Right atrium auricular region (tissue), 2 donors: ENCODE results near the gene PLPPR1. TPM values are rescaled to one million over a fixed set of nuclear protein-coding genes. Genes with fewer than 3 reads are reported as not detected.
"Not testable (repeated sequence)": the region's sequence is repeated elsewhere in the genome, so short reads cannot be mapped to it uniquely, and the experiment has no call there.

Experiments used
- DNase-seq: peaks from one replicate; pipeline ENCODE4 v3.0.0-alpha.2; 2019; ENCODE audit warnings: low spot score
- H3K27ac ChIP-seq, 2 donors: fragments of 200-600 bp; sonication (generic); 1 replicate in 1 of 2; 2 replicates in 1 of 2; pipeline ENCODE4 v1.5.1; 2016 to 2019
- H3K27me3 ChIP-seq, 2 donors: fragments of 200-600 bp; sonication (generic); one replicate each; pipeline versions ENCODE4 v1.5.1 to v1.6.0; 2017 to 2019
- H3K36me3 ChIP-seq: fragments of 200-600 bp; sonication (generic); one replicate; pipeline ENCODE4 v1.5.1; 2016
- H3K4me1 ChIP-seq, 2 donors: fragments of 200-600 bp; sonication (generic); one replicate each; pipeline versions ENCODE4 v1.5.1 to v1.6.0; 2017 to 2019
- H3K4me3 ChIP-seq, 2 donors: fragments of 200-600 bp; sonication (generic); 1 replicate in 1 of 2; 2 replicates in 1 of 2; pipeline ENCODE4 v1.5.1; 2017 to 2019; ENCODE audit warnings: mild to moderate bottlenecking in 1 of 2, moderate library complexity in 1 of 2
- H3K9me3 ChIP-seq, 2 donors: fragments of 200-600 bp; sonication (generic); one replicate each; pipeline ENCODE4 v1.5.1; 2019
- CTCF ChIP-seq, 2 donors: fragments of 200-600 bp; sonication (generic); IDR thresholded peaks; one replicate each; pipeline ENCODE4 v1.5.1; 2019; ENCODE audit warnings: antibody characterized with exemption in 2 of 2
- total RNA-seq, 2 donors: library from RNA; depleted of rRNA; stranded (reverse); fragments of >200 nt; gene quantifications; one replicate each; pipeline ENCODE4 v1.1.0, GENCODE V29; 2016

PLPPR1 gene
- total RNA-seq, 2 donors from 2014 or later = not detected

GRCh38 chr9:101126556-101126955, 98.0 kb downstream of the PLPPR1 start:
- Histone ChIP-seq H3K4me3 (no peak overlapping the region), H3K36me3 (no peaks in the 10 kb centered on the region), H3K9me3 (peaks cover 0 to 21% of the 10 kb centered on the region in 2 donors), H3K27ac (no peak overlapping the region), H3K27me3 (no peaks in the 10 kb centered on the region), H3K4me1 (no peaks in the 10 kb centered on the region)
- TF ChIP-seq CTCF (IDR thresholded peaks at IDR 0.05) = no peak
- DNase-seq = no peak

GRCh38 chr9:101127369-101127768, 98.8 kb downstream of the PLPPR1 start:
- H3K36me3 ChIP-seq, H3K27me3 ChIP-seq, H3K4me3 ChIP-seq, DNase-seq, H3K4me1 ChIP-seq, H3K27ac ChIP-seq: not testable (repeated sequence)
- H3K9me3 ChIP-seq = peaks cover 0 to 21% of the 10 kb centered on the region in 2 donors

- no peak for TF ChIP-seq CTCF (IDR thresholded peaks at IDR 0.05)
- H3K4me1 ChIP-seq = no peaks in the 10 kb centered on the region
- H3K9me3 ChIP-seq = peaks cover 0 to 11% of the 10 kb centered on the region in 2 donors
- H3K27ac ChIP-seq = no peak overlapping the region
- no peaks in the 10 kb centered on the region for H3K36me3 ChIP-seq
- no peaks in the 10 kb centered on the region for H3K27me3 ChIP-seq
- DNase-seq = no peak
- no peak overlapping the region for H3K4me3 ChIP-seq
Observed at GRCh38 chr9:101128623-101129022, 100.1 kb downstream of the PLPPR1 start.

- H3K9me3 ChIP-seq = peaks cover 0 to 5% of the 10 kb centered on the region in 2 donors
- H3K36me3 ChIP-seq = no peaks in the 10 kb centered on the region
- H3K4me3 ChIP-seq = no peak overlapping the region
- TF ChIP-seq CTCF (IDR thresholded peaks at IDR 0.05) = no peak
- DNase-seq = no peak
- no peaks in the 10 kb centered on the region for H3K27me3 ChIP-seq
- no peaks in the 10 kb centered on the region for H3K4me1 ChIP-seq
- no peak overlapping the region for H3K27ac ChIP-seq
Observed at GRCh38 chr9:101130054-101130453, 101.5 kb downstream of the PLPPR1 start.

GRCh38 chr9:101131326-101131725, 102.8 kb downstream of the PLPPR1 start:
- H3K27ac ChIP-seq = no peak overlapping the region
- H3K4me1 ChIP-seq = no peaks in the 10 kb centered on the region
- H3K27me3 ChIP-seq = no peaks in the 10 kb centered on the region
- no peaks in the 10 kb centered on the region for H3K36me3 ChIP-seq
- no peak overlapping the region for H3K4me3 ChIP-seq
- no peak for DNase-seq
- TF ChIP-seq CTCF (IDR thresholded peaks at IDR 0.05) = no peak
- peaks cover 0 to 5% of the 10 kb centered on the region in 2 donors for H3K9me3 ChIP-seq

- Histone ChIP-seq H3K27me3 (no peaks in the 10 kb centered on the region), H3K4me3 (no peak overlapping the region), H3K27ac (no peak overlapping the region), H3K9me3 (no peaks in the 10 kb centered on the region), H3K36me3 (no peaks in the 10 kb centered on the region), H3K4me1 (no peaks in the 10 kb centered on the region)
- DNase-seq = no peak
- no peak for TF ChIP-seq CTCF (IDR thresholded peaks at IDR 0.05)
Observed at GRCh38 chr9:101132801-101133200, 104.3 kb downstream of the PLPPR1 start.
